Kidney epithelial cell (primary cell): ENCODE measurements around the gene DPP6. TPM values are rescaled to one million over a fixed set of nuclear protein-coding genes. Genes with fewer than 3 reads are reported as not detected.

Experiments
- DNase-seq: peaks from one replicate; pipeline ENCODE4 v3.0.0-alpha.2; 2010; ENCODE audit warnings: low read depth
- H3K27me3 ChIP-seq: 2 replicates; pipeline ENCODE4 v1.6.0; 2011; ENCODE audit warnings: low read length; ENCODE audit not compliant: control insufficient read depth, insufficient read depth
- H3K36me3 ChIP-seq: 2 replicates; pipeline ENCODE4 v1.5.1; 2011; ENCODE audit warnings: low read length; ENCODE audit not compliant: control insufficient read depth, insufficient read depth
- H3K4me3 ChIP-seq: 2 replicates; pipeline ENCODE4 v1.5.1; 2011; ENCODE audit warnings: low read depth, mild to moderate bottlenecking, control low read depth, low read length
- CTCF ChIP-seq: IDR thresholded peaks from 2 replicates; pipeline ENCODE4 v1.5.1; 2011; ENCODE audit warnings: mild to moderate bottlenecking, moderate library complexity, low read length, control low read depth, inconsistent platforms; ENCODE audit not compliant: insufficient read depth, poor library complexity, severe bottlenecking
- total RNA-seq: library from RNA; depleted of rRNA; stranded (reverse); fragments of >200 nt; gene quantifications from 2 replicates; pipeline ENCODE4 v1.2.3, GENCODE V29; 2015

Gene DPP6
- total RNA-seq, 1 donor from 2014 or later, result 0.84 TPM

GRCh38 chr7:154914996-154915380, 862.8 kb downstream of the DPP6 start:
- no peak for DNase-seq
- no peaks in the 10 kb centered on the region for H3K36me3 ChIP-seq
- H3K27me3 ChIP-seq, result peaks cover 43% of the 10 kb centered on the region

GRCh38 chr7:154915600-154915999, 863.4 kb downstream of the DPP6 start:
- Histone ChIP-seq H3K4me3 (no peak overlapping the region), H3K27me3 (peaks cover 46% of the 10 kb centered on the region), H3K36me3 (no peaks in the 10 kb centered on the region)
- DNase-seq, result no peak
- TF ChIP-seq CTCF, result no peak

More at GRCh38 chr7:154914996-154915380, 862.8 kb downstream of the DPP6 start:
- TF ChIP-seq CTCF, result no peak
- no peak overlapping the region for H3K4me3 ChIP-seq

GRCh38 chr7:154916381-154916780, 864.2 kb downstream of the DPP6 start:
- Histone ChIP-seq H3K4me3 (no peak overlapping the region), H3K27me3 (peaks cover 46% of the 10 kb centered on the region), H3K36me3 (no peaks in the 10 kb centered on the region)
- TF ChIP-seq CTCF, result no peak
- DNase-seq, result no peak

- Histone ChIP-seq H3K4me3 (no peak overlapping the region), H3K27me3 (peaks cover 46% of the 10 kb centered on the region), H3K36me3 (no peaks in the 10 kb centered on the region)
- no peak for TF ChIP-seq CTCF
- DNase-seq, result no peak
These were observed 864.9 kb downstream of the DPP6 start for GRCh38 chr7:154916856-154917807.

GRCh38 chr7:154917808-154918160, 865.6 kb downstream of the DPP6 start:
- DNase-seq, result no peak
- TF ChIP-seq CTCF, result no peak
- Histone ChIP-seq H3K27me3 (peaks cover 46% of the 10 kb centered on the region), H3K4me3 (no peak overlapping the region), H3K36me3 (no peaks in the 10 kb centered on the region)

GRCh38 chr7:154918266-154918665, 866.1 kb downstream of the DPP6 start:
- Histone ChIP-seq H3K36me3 (no peaks in the 10 kb centered on the region), H3K27me3 (peaks cover 46% of the 10 kb centered on the region), H3K4me3 (no peak overlapping the region)
- TF ChIP-seq CTCF, result no peak
- DNase-seq, result no peak
